ENCODE results near the gene SIRT1. TPM values are rescaled to one million over a fixed set of nuclear protein-coding genes. Genes with fewer than 3 reads are reported as not detected.
A peak's percentile ranks its signal among the peaks of the same experiment; 100 is the strongest.

SIRT1 gene
- 12.9 TPM for polyA plus RNA-seq (2012; ENCODE audit: insufficient read length, low read depth)

DNA sequence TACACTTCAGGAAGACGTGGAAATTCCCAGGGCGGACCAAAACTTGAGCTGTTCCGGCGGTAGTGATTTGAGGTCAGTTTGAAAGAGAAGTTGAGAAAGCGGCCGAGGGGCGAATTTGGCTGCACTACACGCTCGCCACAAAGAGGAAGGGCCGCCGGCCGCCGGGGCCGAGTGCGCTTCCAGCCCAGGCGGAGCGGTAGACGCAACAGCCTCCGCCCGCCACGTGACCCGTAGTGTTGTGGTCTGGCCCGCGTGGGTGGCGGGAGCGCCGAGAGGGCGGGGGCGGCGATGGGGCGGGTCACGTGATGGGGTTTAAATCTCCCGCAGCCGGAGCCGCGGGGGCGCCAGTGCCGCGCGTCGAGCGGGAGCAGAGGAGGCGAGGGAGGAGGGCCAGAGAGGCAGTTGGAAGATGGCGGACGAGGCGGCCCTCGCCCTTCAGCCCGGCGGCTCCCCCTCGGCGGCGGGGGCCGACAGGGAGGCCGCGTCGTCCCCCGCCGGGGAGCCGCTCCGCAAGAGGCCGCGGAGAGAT, at the start of gene SIRT1:
SIRT1 (plus strand) TSS at position 344 of the 529 bp plus-strand sequence; CDS start at position 410, 66 bp downstream.
- peak; percentile 95; the same call in 1 of the 2 replicates for TF ChIP-seq SIN3A (IDR thresholded peaks at IDR 0.05; ENCODE audit: borderline replicate concordance, insufficient read depth, low read length)
- 0 out of 4 replicates have a peak, but pooled peaks of 1 of the 2 experiments have one; percentile 3 for TF ChIP-seq REST (IDR thresholded peaks at IDR 0.05; ENCODE audit: insufficient read depth in 1 of 2, low read depth in 2 of 2, low read length in 2 of 2)
- TF ChIP-seq POLR2AphosphoS5 (IDR thresholded peaks at IDR 0.05; ENCODE audit: low read depth, low read length), result peak; percentile 89
- peak; percentile 99 for TF ChIP-seq FOXP2 (optimal IDR thresholded peaks at IDR 0.05; ENCODE audit: borderline replicate concordance, extremely low read depth, extremely low read length, insufficient read depth)
- peak; percentile 70; the same call in 1 of the 2 replicates for TF ChIP-seq TAF1 (IDR thresholded peaks at IDR 0.05; ENCODE audit: borderline replicate concordance, insufficient read depth, low read length)

DNA sequence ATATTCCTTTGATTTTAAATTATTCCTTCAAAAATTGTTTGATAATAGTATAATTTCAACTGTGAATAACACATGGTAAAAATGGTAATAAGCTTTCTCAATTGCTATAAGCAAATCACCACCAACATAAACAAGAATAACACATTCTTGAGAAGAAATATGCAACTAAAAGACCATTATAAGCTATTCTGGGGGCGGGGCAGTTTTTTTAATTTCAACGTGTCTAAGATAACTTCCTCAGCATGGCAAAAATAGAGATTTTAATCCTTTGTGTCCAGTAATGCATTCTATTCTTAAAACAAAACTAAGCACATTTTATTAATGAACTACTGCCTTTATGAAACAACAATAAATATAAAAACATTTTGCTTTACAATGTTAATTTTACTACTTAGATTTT, 48.0 kb upstream of the SIRT1 start:
- no peak for TF ChIP-seq POLR2AphosphoS5 (IDR thresholded peaks at IDR 0.05; ENCODE audit: low read depth, low read length)
- TF ChIP-seq FOXP2 (optimal IDR thresholded peaks at IDR 0.05; ENCODE audit: borderline replicate concordance, extremely low read depth, extremely low read length, insufficient read depth), result no peak
- TF ChIP-seq TAF1 (IDR thresholded peaks at IDR 0.05; ENCODE audit: borderline replicate concordance, insufficient read depth, low read length), result no peak
- no peak for TF ChIP-seq SIN3A (IDR thresholded peaks at IDR 0.05; ENCODE audit: borderline replicate concordance, insufficient read depth, low read length)
- TF ChIP-seq REST (IDR thresholded peaks at IDR 0.05; ENCODE audit: insufficient read depth in 1 of 2, low read depth in 2 of 2, low read length in 2 of 2), result no peak

GRCh38 chr10:67836972-67837371, 47.5 kb upstream of the SIRT1 start:
- TF ChIP-seq REST (IDR thresholded peaks at IDR 0.05; ENCODE audit: insufficient read depth in 1 of 2, low read depth in 2 of 2, low read length in 2 of 2), result no peak
- no peak for TF ChIP-seq FOXP2 (optimal IDR thresholded peaks at IDR 0.05; ENCODE audit: borderline replicate concordance, extremely low read depth, extremely low read length, insufficient read depth)
- TF ChIP-seq TAF1 (IDR thresholded peaks at IDR 0.05; ENCODE audit: borderline replicate concordance, insufficient read depth, low read length), result no peak
- no peak for TF ChIP-seq SIN3A (IDR thresholded peaks at IDR 0.05; ENCODE audit: borderline replicate concordance, insufficient read depth, low read length)
- TF ChIP-seq POLR2AphosphoS5 (IDR thresholded peaks at IDR 0.05; ENCODE audit: low read depth, low read length), result no peak

GRCh38 chr10:67837541-67838314, 46.7 kb upstream of the SIRT1 start, which contains the start of gene DNAJC12:
TSS of gene DNAJC12 (minus strand) at chr10:67838188. CDS start at chr10:67838011, 177 bp downstream.
- TF ChIP-seq TAF1 (IDR thresholded peaks at IDR 0.05; ENCODE audit: borderline replicate concordance, insufficient read depth, low read length) (no peak), REST (IDR thresholded peaks at IDR 0.05; ENCODE audit: insufficient read depth in 1 of 2, low read depth in 2 of 2, low read length in 2 of 2) (no peak), POLR2AphosphoS5 (IDR thresholded peaks at IDR 0.05; ENCODE audit: low read depth, low read length) (no peak), FOXP2 (optimal IDR thresholded peaks at IDR 0.05; ENCODE audit: borderline replicate concordance, extremely low read depth, extremely low read length, insufficient read depth) (no peak), SIN3A (IDR thresholded peaks at IDR 0.05; ENCODE audit: borderline replicate concordance, insufficient read depth, low read length) (no peak)

Data from PFSK-1 (cell line).